Activated CD4-positive, CD25-positive, alpha-beta regulatory T cell treated with anti-CD3 and anti-CD28 coated beads, Interleukin-2, amount 50 U/mL, for 72 hours (primary cell): ENCODE measurements around the gene ENTPD3.

Experiments used
- DNase-seq: peaks from one replicate; pipeline ENCODE4 v3.0.0; 2021

ENTPD3 gene, protein sequence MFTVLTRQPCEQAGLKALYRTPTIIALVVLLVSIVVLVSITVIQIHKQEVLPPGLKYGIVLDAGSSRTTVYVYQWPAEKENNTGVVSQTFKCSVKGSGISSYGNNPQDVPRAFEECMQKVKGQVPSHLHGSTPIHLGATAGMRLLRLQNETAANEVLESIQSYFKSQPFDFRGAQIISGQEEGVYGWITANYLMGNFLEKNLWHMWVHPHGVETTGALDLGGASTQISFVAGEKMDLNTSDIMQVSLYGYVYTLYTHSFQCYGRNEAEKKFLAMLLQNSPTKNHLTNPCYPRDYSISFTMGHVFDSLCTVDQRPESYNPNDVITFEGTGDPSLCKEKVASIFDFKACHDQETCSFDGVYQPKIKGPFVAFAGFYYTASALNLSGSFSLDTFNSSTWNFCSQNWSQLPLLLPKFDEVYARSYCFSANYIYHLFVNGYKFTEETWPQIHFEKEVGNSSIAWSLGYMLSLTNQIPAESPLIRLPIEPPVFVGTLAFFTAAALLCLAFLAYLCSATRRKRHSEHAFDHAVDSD

GRCh38 chr3:40387001-40387894 lies at the start of gene ENTPD3:
Gene ENTPD3, plus strand, starts transcription at chr3:40387184. Its CDS starts 874 bp downstream, at chr3:40388058.
- peak; percentile 43 for DNase-seq

DNA sequence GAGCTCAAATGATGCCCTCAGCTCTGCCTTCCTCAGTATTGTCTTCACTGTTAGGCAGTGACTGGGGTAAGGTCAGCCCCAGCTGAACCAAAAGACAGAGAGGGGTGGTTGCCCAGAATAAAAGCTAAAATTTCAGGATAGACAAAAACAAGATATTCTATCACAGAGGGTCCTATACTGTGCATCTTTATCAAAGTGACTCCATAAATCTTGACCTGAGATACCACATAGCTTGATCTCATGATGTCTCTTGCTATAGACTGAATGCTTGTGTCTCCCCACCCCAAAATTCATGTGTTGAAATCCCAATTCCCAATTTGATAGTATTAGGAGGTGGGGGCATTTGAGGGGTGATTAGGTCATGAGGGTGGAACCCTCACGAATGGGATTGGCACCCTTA lies 47.1 kb upstream of the ENTPD3 start:
- DNase-seq = no peak

DNA sequence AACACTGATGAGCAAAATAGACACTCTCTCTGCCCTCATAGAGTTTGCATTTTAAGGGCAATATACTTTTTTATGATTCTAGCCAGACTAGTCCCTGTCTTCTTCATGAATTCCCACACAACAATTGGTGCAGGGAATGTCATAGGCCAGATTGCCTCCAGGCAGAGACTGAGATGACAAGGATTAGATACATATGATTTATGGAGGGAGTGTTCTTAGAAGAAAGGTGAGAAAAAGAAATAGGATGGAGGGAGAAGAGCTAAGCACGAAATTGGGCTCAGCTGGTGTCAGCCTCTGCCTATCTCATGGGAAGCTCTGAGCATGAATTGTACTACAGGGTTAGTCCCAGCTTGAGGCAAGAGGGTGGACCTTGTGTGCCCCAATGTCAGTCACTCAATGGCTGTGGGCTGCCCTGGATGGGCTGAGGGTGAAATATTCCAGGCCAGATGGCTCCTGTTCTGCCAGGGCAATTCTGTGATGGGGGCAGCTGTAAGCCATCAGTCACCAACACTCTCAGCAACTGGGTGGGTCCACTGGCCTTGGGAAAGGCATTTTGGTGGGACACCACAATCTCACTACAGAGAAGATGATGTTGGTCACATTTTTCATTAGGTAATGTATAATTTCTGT lies 46.3 kb upstream of the ENTPD3 start:
- no peak for DNase-seq

DNA sequence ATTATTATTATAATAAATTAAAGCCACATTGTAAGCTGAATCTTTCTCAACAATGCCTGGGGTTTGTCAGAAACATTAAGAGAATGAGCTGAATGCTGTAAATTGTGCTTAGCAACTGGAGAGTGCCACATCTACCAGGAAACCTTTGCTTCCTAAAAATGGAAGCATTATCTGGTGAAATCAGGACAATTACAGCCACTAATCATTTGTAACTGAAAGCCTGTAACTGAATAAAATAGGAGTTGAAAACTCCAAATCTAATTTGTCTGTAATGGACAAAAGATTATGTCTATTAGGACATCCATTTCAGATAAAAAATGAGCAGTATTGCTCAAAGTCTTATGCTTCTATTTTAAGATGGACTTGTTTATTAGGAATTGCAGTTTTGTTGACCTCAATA lies 45.3 kb upstream of the ENTPD3 start:
- no peak for DNase-seq

GRCh38 chr3:40350529-40350928 lies 36.5 kb upstream of the ENTPD3 start:
- DNase-seq = no peak

DNA sequence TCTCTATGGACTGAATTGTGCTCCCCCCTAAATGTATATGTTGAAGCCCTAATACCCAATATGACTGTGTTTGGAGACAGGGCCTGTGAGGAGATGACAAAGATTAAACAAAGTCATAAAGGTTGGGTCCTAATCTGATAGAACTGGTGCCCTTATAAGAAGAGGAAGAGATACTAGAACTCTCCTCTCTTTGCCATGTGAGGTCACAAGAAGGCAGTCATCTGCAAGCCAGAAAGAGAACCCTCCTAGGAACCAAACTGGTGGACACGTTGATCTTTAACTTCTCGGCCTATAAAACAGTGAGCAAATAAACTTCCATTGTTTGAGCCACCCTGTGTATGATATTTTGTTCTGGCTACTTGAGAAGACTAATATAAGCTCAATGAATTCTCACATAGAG lies 31.6 kb upstream of the ENTPD3 start:
- DNase-seq = no peak

DNA sequence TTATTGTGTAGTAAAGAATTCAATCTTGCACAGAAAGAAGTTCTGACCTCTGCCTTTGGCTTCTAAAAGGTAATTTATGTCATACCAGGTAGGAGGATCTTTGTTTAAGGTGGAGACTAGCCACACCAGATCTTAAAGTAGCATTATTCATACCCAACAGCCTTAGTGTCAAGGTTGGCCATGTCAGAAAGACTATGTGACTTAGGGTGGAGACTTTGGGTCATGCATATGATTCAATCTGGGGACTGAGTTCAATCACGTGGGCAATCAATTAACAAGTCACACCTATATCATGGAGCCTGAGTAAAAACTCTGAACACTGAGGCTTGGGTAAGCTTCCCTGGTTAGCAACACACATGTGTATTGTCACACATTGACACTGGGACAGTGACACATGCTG lies 28.5 kb upstream of the ENTPD3 start:
- no peak for DNase-seq

DNA sequence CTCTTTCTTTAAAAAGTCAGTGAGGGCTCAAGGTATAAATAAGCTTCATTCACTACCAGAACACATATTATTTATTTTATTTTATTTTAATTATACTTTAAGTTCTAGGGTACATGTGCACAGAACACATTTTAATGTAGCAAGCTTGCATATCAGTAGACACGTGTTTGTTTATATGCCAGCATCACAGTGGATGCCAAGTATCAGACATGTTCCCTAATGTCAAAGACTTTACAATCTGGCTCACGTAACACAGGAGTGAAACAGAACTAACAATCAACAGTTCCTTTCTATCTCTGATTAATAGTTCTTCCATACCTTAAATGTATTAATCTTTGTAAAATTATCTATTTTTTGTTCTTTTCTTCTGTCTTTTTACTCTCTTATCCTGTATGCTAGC lies 23.3 kb upstream of the ENTPD3 start:
- DNase-seq = no peak

DNA sequence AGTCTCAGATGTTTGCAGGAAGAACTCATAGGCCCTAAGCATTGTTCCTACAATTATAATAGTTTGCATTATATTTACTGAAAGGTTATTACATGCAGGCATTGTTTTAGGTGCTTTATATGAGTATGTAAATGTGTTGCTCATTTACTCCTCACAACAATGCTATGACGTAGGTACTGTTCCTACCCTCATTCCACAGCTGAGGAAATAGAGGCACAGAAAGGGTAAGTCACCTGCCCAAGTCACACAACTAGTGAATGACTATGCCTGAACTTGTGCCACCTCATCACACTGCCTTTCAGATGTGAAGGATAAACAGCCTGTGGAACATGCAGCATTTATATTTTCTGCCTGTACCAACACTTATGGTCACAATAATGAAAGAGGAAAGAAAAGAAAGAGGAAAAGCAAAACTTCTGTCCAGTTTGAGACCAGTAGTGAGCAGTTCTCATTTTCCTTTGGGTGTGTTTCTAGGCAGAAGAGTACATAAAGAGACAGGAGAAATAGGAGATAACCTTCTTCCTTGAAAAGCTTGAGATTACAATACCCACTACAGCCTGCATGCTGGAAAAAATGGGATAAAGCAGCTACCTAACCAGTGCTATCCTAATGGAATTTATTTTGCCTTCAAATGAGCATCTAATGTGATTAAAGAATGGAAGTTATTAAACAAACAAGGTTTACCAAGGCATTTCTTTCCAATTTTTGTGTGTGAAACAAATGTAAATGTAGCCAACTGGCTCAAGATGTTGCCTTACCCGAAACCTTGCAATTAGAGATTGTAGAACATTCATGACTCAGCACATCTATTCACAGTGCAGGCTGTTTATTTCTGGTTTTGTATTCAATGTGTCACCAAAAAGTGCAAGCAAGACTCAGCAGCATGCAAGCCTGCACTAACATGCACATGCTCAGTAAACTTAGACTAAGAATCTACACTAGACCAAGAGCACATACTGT lies 20.5 kb upstream of the ENTPD3 start:
- no peak for DNase-seq

GRCh38 chr3:40369716-40370115 lies 17.3 kb upstream of the ENTPD3 start:
- DNase-seq = no peak

DNA sequence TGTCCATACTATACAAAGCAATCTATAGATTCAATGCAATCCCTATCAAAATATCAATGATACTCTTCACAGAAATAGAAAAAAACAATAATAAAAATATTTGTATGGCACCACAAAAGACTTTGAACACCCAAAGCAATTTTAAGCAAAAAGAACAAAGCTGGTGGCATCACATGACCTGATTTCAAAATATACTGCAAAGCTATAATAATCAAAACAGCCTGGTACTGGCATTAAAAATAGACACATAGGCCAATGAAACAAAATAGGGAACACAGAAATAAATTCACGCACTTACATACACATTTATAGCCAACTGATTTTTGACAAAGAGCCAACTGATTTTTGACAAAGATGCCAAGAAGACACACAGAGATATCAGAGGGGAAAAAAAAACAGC lies 9.2 kb upstream of the ENTPD3 start:
- DNase-seq = no peak

- no peak for DNase-seq
Measured at GRCh38 chr3:40379674-40380306, 7.2 kb upstream of the ENTPD3 start.

DNA sequence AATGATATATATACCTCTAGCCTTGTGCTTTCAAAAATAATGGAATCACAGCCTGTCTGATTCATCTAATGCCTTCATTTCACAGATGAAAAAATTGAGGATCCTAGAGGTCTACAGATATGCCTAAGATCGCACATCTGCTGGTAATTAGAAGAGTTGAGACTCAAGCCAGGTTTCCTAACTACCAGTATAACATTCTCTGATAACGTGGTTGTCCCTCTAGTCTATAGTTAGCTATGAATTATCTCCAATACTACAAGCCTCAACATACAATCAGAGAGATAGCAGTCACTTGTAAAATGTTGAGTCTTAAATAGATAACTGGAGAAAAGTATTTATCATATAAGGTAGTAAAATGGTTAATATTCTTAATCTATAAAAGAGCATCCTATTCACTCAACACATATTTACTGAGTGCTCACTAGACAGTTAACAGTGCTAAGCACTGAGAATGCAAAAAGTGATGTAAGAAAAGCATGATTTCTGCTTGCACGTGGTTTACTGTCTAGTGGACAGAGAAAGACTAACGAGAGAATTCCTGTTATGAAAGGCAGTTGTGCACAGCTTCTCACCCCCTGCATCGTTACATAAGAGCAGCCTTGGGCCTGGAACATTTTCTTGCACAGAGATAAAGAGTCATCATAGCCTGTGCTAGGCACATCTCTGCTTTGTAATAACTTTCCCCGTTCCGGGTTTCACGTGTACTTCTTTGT lies 4.9 kb upstream of the ENTPD3 start:
- no peak for DNase-seq

GRCh38 chr3:40382617-40382979 lies 4.4 kb upstream of the ENTPD3 start:
- DNase-seq = no peak

DNA sequence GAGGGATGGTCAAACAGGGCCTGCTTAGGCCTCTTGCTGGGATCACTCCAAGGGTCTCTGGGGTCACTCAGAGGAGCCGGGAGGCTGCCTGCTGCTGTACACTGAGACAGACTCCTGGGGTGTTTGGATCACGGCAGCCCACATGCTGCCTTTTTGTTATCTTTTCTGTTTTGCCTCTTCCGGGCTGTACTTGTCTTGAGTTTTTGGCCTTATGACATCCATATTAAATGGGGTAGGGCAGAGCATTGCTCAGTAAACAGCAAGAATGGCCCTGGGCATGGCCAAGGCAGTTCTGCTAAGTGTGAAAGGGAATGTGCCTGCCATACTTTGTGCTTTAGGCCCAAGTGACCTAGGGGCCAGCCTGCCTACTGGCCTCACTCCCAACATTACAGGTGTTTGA lies 771 bp upstream of the ENTPD3 start:
- no peak for DNase-seq

DNA sequence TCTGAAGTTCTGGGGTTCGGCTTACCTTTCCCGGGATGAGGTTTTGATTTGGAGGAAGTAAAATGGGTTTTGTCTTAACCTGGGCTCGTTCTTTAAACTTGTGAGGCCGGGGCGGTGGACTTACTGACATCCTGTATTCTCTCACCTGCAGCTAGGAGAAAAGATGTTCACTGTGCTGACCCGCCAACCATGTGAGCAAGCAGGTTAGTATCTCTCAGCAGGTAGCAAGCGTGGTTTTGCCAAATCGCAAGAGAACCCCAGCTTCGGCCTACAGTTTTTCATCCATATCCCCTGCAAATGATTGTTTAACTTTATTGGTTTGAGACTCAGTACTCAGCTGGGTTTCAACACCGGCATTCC lies 891 bp downstream of the ENTPD3 start:
- no peak for DNase-seq

DNA sequence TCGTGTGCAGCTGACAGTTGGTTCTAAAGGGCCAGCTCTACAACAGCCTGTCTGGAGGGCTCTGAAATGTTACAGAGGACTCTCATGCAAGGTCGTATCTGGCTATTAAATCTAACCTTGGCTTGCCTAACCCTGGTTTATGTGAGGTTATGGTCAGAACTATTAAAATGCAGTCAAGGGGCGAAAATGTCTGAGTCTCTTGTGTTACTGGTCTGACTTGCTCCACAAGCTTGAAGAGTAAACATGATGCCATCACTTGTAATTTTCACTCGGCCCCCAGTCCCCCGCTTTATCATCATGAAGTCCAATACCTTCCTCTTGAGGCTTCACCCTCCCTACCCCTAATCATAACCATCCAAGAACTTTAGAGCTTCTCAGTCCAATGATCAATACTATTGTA lies 9.4 kb downstream of the ENTPD3 start:
- DNase-seq = no peak

DNA sequence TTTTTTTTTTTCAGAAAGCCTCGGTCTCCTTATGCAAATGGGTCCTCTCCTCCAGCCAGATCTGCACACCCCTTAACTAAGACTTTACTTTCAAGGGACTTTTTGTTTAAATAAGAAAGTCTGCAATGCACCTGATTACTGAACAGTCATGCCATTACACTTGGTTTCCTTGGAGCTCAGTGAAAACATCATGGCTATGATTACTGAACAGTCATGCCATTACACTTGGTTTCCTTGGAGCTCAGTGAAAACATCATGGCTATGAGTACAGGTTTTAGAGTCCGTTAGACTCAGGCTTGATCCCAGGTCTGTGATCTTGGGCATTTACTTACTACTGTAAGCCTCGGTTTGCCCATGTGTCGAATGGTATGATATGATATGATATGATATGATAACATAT lies 10.1 kb downstream of the ENTPD3 start:
- DNase-seq = no peak

- DNase-seq = no peak
Measured at GRCh38 chr3:40397912-40398311, 10.9 kb downstream of the ENTPD3 start.

GRCh38 chr3:40398346-40398745 lies 11.4 kb downstream of the ENTPD3 start:
- no peak for DNase-seq

GRCh38 chr3:40404591-40405198 lies 17.7 kb downstream of the ENTPD3 start:
- DNase-seq = no peak
